NOMO-1 (cell line): ENCODE results near the gene DISP1.
"Not testable (repeated sequence)": the region's sequence is repeated elsewhere in the genome, so short reads cannot be mapped to it uniquely, and the experiment has no call there.

Experiments
- DNase-seq, 2 experiments: peaks; one replicate each; lab custom pipeline; 2025; ENCODE audit not compliant: unreplicated experiment in 2 of 2; lab: John Stamatoyannopoulos, UW

The DISP1 gene

DNA sequence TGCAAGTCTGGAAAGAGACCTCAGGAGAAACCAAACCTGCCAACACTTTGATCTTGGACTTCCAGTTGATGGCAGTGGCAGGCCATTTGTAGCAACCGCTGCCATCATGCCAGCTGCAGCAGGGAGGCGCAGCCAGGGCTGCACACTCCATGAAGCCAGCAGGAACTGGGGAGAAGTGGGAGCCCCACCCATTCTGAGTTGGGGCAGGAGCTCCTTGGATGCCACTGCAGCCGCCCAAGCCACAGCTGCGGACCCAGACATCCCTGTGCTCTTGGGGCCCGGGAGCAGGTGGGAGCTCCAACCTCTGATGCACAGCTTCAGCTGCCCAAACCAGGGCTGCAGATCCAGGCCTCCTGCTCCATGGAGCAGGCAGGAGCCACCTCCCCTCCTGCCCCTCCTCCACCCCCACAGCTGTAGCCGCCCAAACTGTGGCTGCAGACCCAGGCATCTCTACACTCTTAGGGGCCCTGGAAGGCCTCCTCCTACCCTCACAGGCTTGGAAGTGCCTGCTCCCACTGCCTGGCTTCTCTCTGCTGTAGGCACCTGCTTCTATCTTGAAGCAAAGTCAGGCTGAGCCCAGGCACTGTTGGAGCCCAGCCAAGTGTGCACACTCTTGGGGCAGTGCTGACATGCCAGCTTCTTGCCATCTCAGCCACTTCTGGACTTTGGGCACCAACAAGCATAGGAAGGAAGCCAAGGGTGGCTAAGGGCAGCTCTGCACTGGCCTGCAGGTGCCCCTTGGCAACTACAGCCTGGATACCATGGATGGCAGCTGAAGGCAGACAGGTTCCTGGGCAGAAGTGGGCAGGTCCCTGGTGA is 20.0 kb upstream of the DISP1 start:
- DNase-seq, result no peak

DNA sequence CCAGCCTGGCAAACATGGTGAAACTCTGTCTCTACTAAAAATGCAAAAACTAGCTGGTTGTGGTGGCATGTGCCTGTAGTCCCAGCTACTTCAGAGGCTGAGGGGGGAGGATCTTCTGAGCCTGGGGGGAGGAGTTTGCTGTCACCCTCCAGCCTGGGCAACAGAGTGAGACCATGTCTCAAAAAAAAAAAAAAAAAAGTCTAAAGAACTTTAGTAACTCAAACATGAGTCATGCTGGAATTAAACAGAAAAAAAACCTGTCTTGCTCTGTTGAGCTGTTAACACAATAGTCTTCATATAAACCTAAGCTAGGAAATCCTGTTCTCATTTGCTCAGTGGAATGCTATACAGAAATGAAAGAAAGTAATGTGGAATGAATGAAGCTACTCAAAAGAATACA is 16.7 kb upstream of the DISP1 start:
- no peak for DNase-seq

DNA sequence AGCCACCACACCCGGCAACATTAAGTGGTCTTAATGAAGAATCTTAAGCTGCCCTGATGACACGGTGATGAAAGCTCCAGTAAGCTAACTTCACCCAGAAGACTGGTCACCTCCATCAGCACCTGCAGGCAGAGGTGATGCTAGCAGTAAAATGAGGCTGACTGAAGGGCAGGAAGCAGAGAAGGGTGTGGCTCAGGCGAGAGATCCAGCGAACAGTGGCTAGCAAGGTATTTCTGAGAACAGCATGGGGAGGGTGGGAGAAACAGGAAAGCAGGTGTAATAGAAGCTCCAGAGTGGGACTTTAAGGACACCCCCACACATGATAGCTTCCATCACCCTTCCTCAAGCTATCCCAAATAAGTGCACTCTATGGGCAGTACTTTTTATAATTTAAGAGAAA is 15.9 kb upstream of the DISP1 start:
- DNase-seq, result no peak

DNA sequence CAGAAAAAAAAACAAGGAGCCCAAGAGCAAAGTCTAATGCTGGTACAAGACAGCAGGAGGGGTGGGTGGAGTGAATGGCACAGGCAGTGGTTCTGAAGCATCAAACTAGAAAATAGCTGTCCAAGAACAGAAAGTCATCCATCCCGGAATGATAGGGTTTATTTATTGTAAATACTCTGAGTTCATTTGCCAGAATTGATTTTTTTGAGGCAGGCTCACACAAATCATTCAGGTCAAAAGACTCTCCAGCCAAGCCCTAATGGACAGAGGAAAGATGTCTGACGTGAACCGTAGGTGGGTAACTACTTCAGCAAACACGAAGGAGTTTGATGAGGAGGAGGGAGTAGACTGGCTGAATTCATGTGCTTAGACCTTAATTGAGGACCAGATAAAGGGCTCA is 13.8 kb upstream of the DISP1 start:
- DNase-seq, result no peak

DNA sequence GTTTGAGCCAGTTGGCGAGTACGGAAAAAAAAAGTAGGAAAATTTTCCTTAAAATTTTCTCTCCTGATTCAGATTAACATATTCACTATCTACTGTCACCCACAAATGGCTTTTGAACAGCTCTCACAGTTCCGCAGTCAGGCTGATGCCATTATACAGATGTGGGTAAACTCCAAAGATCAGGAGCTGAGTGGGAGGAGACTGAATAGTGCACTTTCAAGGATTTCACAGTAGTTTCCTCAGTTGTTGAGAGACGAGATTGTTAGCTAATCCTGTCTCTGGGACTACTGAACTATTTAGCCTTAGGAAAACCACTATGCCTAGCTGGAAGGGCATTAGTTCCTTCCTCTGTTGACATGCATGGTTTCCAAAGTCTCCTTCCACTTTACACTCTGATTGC is 3.2 kb upstream of the DISP1 start:
- no peak for DNase-seq

DNA sequence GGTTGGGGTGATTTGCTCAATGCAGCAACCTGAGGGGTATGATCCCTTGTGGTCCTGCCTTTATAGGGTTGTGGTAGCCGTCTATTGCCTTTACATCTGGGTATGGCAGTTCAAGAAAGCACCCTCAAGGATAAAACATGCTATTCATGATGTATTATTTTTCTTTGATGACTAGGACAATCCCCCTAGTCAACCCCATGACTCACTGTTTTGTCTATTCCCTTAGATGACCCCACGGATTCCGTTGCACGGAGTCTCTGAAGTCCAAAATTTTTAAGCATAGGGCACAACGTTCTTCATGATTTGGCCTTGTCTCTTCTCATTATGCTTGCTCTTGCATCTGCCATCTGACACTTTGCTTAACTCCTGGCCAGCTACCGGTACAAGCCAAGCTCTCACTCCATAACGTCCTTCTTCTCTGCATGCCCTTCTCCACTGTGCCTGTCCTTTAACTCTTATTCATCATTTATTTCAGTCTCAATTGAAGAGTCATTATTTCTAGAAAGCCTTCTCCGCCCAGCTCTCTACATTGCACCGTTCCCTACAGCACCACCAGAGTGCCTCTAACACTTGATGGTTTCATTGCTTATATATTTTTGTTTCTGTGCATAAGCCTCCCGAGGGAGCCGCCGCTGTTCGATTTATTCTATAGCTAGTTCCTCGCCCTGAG is 838 bp upstream of the DISP1 start:
- DNase-seq, result no peak

DNA sequence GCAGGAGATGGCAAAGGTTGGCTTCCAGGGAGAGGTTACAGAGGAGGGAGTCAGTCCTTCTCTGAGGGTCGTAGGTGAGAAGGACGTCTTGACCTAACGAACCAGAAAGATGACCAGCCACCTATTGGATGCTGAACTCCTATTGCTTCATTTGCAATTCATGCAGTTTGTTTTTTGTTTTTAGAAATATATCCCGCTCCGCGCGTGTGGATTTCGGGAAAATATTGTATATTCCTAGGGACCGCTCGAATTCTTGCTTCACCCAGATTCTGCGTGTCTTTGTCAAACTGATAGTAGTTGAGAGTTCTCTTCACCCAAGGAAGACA is 564 bp downstream of the DISP1 start:
- DNase-seq, result no peak

DNA sequence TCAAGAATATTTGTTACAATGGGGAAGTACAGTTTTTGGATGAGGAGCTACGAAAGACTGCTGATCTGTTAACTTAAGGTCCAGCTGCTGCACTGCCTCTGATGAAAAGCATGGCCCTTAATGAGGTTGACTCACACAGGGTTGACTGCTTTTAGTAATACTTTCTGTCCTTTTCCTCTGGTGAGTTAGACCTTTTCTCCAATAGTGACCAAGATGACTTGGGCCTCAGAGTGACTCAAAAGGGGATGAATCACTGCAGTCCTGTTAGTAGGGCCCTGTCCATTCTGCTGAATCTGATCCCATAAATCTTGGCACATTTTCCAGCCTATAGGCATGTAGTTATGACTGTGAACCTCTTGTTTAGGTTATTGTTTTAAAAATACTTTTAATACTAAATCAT is 2.7 kb downstream of the DISP1 start:
- DNase-seq, result no peak

DNA sequence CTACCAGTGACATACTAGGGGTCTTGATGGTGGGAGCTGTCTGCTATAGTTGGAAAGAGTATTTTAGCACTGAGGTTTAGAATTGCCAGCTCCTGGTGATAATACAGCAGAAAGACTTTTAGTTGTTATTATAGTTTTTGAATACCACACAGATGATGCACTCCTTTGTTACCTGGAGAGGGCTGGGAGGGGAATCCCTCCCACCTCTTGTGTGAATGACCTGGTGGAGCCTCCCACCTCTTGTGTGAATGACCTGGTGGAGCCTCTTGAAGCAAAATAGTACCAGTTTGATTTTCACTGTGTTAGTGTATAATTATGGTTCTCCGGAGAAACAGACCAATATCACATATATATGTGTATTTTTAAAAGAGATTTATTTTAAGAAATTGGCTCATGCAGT is 3.3 kb downstream of the DISP1 start:
- no peak for DNase-seq

DNA sequence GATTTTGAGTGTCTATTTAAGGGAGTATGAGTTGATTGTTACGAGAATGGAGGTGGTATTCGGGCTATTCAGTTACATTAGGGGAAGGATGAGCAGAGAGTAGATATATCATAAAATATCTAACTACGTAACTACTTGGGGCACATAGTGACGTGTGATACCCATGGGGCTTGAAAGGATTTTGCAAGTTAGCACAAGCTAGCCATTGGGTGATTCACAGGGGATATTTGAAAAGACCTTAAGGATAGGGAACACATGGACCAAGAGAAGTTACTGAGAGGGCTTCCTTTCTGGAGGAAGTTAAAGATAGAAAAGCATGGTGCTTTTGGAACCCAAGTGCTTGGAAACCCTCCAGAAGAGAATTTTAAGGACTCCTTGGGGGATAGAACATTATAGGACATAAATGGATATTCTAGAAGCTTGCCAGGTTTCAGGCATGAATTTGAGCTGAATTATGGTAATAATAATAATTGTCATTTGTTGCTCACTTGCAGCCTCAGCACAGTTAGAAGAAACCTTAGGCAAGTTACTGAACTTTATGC is 5.4 kb downstream of the DISP1 start:
- no peak for DNase-seq

DNA sequence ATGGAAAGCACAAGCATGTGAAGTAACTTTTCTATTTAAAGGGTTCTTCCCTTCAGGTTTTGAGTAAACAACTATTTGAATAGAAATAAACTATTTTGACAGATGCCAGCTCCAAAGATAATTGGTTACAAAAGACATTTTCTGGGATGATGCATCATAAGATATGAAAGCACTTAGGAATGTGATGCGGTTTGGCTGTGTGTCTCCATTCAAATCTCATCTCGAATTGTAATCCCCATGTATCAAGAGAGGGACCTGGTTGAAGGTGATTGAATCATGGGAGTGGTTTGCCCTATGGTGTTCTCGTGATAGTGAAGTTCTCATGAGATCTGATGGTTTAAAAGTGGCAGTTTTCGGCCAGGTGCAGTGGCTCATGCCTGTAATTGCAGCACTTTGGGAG is 6.4 kb downstream of the DISP1 start:
- no peak for DNase-seq

DNA sequence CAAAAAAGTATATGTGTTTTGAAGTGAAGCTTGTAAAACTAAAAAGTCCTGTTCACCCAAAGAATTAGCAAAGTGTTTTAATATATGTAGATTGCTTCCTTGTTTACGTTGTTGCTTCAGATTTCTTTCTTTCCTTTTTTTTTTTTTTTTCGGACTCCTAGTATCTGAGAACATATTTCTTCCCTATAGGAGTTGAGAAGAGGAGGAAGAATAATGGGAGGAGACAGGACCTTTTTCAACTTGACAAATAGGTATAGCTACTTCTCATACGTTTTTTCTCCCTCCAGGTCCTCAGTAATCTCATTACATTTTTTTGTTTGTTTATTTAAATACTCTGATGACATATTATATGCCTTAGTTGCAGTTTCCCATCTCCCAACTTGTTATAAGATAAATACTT is 8.9 kb downstream of the DISP1 start:
- no peak for DNase-seq

DNA sequence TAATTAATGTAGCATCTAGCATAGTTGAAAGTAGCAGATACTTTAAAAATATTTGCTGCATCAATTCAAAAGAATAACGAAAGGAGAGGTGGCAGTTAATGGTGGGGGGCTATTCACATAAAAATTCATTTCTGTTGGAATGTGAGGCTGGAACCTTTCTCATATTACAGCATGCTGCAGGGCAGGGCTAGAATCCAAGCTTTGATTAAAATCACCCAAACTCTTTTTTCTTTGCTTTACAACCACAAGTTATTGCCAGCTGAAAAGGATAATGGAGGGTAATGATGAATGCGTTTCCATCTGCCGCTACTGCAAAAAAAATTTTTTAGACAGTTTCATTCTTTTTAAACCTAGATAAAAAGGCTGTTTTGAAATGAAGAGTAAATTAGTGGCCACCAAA is 9.8 kb downstream of the DISP1 start:
- no peak for DNase-seq

DNA sequence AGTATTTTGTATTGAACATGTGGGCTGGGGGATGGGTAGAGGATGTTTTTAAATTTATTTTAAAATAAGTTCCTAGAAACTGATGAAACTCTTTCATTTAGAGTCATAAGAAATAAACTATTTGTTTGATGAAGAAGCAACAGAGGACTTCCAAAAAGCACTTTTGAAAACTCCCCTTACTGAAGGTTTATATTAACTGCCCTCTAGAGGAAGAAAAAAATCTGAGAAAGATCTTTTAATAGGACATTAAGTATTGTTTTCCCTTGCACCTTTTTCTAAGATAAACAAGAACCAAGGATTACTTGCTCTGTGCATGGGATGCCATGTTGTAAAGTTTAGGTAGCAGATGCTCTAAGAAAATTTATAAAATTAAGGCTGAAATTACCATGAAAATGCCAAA is 14.1 kb downstream of the DISP1 start:
- no peak for DNase-seq

DNA sequence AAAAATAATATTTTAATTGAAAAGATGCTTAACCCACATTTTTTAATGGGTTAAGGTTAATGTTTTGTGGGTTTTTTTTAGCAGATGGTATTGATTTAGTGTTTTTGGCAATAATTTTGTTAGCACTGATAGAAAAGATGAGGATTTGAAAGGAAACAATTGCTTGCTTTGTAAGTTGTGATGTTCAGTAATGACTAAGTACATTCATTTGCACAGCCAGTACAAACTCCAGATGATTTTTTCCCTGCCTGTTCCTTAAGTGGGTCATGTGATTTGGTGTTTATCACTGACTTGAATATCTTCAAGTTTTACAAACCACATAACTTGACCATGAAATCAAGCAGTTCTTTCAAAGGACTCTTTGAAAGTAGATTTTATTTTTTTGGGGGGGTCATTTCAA is 15.0 kb downstream of the DISP1 start:
- no peak for DNase-seq

DNA sequence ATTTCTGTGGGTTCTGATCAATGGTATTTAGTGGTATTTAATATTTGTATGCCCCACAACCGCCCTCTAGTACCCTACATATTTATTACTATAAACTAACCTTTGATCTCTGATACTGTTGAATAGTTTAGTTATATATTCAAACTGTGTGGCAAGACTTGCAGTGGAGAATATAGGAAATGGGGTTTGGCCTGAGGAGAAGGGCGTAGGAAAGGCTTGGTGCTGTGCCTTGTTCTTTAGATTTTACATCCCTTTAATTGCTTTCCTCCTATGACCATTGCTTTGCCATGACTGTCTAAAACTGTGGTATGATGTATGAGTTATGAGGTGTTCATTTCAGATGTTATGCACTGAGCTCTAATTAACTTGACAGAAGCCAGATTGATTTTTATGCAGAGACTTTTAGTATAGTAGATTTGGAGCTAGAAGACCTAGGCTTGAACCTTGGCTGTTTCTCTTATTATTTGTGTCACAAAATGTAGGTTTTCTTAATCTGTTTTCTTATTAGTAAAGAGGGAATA is 18.6 kb downstream of the DISP1 start:
- DNase-seq, result no peak

DNA sequence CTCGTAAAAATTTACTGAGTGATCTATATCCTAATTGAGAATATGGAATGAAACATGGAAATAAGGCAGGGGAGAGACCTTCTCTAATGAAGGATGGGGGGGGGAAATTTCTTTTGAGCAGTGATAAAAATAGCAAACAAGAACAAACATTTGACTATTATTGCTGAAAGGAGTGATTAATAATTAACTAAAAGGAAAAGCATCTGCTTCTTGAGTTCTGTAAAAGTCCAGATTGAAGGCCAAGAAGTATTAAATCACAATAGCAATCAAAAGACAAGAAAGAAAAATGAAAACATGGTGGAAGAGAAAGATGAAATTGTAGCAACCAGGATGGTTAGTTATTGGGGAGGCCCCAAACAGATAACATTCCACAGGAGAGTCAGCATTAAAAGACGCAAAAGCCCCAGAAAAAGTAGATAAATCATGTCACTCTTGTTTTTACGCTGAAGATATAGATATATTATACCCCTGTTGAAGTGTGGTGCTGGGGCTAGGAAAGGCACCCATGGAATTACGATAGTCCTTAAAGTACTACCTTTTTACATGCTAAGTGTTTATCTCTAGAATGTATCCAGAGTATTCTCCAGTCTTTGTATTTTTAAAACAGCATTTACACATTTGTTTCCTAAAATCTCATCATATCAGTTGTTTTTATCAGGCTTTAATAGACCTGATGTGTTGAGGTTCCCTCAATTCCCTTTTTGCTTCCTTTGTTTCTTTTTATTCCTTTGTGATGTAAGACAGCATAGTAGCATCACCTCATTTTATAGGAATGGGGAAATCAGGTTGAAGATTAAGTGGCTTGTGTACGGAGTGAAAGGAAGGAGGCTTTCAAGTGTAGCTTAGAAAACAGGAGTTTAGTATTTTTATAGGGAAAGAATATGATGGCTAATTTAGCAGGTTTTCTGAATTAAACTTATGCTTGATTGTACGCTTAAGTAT is 28.9 kb downstream of the DISP1 start:
- DNase-seq, result no peak

DNA sequence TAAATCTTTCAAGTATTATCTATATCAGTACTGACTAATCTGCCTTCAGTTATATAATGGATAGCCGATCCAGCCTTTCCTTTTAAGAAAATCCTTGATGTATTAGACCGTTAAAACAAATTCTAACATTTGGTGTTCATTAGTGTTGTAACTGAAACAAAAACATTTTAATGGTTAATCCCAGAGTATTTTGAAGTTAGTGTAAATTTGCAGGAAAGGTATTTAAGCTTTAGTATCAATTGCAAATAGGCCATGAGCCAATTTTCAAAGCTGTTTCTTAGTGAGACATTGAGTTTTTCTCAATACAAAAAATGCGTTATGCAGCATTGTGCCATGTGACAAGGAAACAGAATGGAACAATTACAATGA is 29.6 kb downstream of the DISP1 start:
- no peak for DNase-seq

DNA sequence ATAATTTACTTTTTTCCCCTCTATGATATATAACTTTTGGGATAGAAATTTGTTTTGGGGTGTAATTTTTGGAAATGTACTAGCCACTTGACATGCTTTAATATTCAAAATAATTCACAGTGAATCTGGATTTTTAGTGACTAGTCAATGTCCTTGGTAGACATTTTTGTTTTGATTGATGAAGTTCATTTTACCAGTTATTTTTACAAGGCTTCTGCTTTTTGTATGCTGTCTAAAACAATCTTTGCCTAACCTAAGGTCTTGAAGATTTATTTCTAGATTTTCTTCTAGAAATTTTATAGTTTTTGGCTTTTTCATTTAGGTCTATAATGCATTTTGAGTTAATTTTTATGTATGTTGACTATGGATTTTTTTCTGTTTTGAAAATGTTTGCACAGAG is 30.9 kb downstream of the DISP1 start:
- no peak for DNase-seq

DNA sequence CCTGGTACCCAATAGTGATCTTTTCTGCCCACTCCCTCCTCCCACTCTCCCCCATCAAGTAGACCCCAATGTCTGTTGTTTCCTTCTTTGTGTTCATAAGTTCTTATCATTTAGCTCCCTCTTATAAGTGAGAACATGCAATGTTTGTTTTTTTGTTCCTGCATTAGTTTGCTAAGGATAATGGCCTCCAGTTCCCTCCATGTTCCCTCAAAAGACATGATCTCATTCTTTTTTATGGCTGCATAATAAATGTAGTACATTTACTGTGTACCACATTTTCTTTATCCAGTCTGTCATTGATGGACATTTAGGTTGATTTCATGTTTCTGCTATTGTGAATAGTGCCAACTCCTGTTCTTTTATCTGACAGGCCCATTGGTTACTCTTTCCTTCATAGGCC is 35.7 kb downstream of the DISP1 start:
- not testable (repeated sequence) for DNase-seq

DNA sequence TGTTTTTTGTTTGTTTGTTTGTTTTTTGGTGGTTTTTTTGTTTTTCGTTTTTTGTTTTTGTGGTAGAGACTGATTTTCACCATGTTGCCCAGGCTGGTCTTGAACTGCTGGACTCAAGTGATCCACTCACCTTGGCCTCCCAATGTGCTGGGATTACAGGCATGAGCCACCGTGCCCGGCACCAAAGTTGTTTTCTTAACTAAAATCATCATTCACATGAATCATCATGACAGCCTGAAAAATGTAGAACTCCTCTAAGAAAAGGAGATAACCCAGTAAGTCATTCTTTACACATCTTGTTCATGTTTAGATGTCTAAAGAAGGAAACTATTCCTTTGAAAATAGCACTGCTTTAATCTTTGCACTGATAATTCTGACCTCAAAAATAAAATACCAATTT is 37.5 kb downstream of the DISP1 start:
- DNase-seq, result no peak
